AG10803 (cell line): Measurements from ENCODE around the gene CDC42EP4.

ENCODE experiments used
- DNase-seq: peaks from one replicate; pipeline ENCODE4 v3.0.0; 2010; ENCODE audit warnings: low read depth
- H3K4me3 ChIP-seq: 2 replicates; pipeline ENCODE4 v1.5.1; 2011; ENCODE audit warnings: mild to moderate bottlenecking, low read length, control low read depth
- TF ChIP-seq, protein P1 (sequence below): conservative IDR thresholded peaks from 2 replicates; pipeline ENCODE4 v1.5.1; 2011; ENCODE audit warnings: mild to moderate bottlenecking, low read length, control low read depth, inconsistent platforms

The CDC42EP4 gene

DNA sequence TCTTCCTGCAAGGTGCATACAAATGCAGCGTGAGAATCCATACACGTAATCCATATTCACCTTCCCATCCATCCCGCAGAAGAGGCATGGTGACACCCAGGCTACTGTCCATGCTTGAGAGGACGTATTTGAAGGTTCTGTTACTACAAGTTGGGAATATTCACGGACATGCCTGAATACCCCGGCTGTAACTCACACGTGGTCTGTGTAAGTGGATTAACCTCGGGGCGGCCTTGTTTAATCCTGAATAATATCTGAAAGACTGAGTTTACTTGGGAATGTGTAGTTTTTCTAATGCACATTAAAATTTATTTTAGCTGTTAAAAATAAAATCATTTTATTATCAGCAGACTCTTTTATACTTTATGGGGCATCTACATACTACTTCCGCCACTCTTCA lies 63.3 kb downstream of the CDC42EP4 start:
- H3K4me3 ChIP-seq: no peak overlapping the region
- DNase-seq: no peak
- TF ChIP-seq, protein P1, sequence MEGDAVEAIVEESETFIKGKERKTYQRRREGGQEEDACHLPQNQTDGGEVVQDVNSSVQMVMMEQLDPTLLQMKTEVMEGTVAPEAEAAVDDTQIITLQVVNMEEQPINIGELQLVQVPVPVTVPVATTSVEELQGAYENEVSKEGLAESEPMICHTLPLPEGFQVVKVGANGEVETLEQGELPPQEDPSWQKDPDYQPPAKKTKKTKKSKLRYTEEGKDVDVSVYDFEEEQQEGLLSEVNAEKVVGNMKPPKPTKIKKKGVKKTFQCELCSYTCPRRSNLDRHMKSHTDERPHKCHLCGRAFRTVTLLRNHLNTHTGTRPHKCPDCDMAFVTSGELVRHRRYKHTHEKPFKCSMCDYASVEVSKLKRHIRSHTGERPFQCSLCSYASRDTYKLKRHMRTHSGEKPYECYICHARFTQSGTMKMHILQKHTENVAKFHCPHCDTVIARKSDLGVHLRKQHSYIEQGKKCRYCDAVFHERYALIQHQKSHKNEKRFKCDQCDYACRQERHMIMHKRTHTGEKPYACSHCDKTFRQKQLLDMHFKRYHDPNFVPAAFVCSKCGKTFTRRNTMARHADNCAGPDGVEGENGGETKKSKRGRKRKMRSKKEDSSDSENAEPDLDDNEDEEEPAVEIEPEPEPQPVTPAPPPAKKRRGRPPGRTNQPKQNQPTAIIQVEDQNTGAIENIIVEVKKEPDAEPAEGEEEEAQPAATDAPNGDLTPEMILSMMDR: no peak

GRCh38 chr17:73247726-73248125 lies 64.1 kb downstream of the CDC42EP4 start:
- no peak overlapping the region for H3K4me3 ChIP-seq
- TF ChIP-seq, protein P1: peak; percentile 38
- DNase-seq: peak; percentile 19

DNA sequence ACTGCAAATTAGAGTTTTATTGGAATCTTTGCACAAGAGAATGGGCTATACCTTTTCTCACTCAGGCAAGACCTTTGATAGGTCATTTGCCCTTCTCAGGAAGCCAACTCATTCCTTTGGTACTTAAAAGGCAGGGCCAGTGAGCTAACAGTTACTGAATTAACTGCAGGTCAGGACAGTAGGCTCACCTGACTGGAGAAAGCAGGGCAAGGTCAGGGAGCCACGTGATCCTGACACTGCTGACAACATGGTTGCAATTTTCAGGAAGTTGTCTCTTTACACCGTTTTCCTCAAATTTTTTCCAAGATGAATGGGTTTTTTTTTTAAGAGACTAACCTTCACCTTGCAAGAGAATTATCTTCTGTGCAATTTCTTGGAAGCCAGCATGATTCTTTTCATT lies 71.2 kb downstream of the CDC42EP4 start:
- H3K4me3 ChIP-seq: no peak overlapping the region
- TF ChIP-seq, protein P1: no peak
- DNase-seq: no peak

DNA sequence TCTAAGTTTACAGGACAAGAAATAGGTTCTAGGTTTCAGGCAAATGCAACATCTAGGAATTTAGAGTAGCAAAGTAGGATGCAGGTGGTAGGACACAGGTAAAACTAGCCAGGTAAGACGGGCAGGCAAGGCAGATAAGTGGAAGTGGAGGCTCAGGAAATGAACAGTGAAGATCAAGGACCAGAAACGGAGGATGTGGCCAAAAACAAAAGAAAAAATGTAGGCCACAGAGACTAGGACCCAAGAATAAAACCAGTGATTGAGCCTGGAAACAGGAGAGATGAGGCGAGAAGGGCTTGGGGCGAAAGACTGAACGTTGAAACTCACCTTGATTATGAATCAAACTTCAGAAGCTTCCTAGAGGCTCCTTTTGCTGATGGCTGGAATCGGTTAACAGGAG lies 74.1 kb downstream of the CDC42EP4 start:
- TF ChIP-seq, protein P1: no peak
- no peak for DNase-seq
- no peak overlapping the region for H3K4me3 ChIP-seq

- TF ChIP-seq, protein P1: no peak
- no peak overlapping the region for H3K4me3 ChIP-seq
- DNase-seq: no peak
Measured at GRCh38 chr17:73234736-73235135, 77.1 kb downstream of the CDC42EP4 start.
